HG03575 (cell line): ENCODE data around the gene CELSR3.

Experiments used
- ATAC-seq: cut with Tn5 transposase; IDR thresholded peaks from one replicate; pipeline ENCODE4 v1.9.1; 2021; ENCODE audit not compliant: unreplicated experiment, insufficient number of reproducible peaks, low FRiP score; ENCODE audit errors: extremely low read depth

The CELSR3 gene

DNA sequence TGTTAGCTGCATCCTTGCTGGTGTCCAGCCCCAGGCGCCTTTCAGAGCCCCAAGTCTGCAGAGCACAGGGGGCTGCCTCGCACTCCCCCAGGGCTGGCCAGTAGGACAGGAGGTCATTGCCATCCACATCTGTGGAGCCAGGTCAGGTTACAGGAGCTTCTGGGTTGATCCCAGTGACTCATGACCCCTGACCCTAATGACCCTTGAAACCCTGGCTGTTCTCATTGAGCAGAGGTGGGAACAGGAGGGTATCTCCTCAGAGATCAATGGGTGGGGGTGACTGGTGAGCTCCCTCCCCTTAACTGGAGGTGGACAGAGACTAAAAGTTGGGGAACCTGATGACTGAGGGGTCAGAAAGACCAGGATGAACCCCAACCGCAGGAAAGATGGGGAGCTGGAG, 21.3 kb downstream of the CELSR3 start:
- no peak for ATAC-seq

DNA sequence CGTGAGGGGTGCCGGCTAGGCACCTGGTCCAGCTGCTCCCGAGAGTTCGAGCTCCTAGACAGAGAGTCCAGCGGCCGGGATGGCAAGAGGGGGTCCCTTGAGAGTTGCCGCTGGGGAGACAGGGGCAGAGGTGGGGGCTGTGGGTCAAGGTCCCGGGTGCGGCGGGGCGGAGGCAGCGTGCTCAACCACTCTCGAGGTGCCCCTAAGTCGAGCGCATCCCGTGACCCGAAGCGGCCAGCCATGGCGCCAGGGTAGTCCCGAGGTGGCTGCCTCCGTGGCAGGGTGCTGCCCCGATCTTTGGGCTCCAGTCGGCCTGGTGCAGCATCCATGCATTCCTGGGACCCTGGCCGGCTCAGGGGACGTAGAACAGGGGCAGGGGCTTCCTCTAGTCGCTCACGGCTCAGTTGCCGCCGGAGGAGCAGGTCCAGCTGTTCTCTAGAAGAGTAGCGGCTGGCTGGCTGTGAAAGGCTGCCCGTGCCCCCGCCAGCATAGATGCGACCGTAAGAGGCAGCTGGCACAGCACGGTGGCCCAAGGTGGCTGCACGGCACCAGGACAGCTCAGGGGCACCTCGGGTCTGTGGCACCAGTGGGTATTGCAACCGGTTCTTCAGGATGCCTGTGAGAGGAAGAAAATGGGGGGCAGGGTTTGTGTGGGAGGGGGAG, 22.6 kb downstream of the CELSR3 start:
- ATAC-seq = no peak

DNA sequence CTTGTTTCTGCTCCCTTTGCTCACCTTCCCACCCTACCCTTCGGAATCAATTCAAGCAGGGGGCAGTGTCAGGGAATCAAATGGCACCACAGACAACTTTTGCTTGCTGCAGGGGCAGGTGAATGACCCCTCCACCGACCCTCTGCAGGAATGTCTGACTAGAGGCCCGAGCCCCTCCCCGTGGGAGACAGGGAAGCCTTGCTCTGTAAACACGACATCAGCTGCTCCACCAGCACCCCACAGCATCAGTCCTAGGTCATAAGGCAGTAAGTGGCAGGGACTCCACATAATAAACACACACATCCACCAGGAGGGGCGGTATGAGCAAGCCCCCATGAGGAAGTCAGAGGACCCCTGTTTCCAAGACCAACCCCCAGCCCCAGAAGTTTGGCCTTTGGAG, 25.4 kb downstream of the CELSR3 start:
- ATAC-seq = no peak

DNA sequence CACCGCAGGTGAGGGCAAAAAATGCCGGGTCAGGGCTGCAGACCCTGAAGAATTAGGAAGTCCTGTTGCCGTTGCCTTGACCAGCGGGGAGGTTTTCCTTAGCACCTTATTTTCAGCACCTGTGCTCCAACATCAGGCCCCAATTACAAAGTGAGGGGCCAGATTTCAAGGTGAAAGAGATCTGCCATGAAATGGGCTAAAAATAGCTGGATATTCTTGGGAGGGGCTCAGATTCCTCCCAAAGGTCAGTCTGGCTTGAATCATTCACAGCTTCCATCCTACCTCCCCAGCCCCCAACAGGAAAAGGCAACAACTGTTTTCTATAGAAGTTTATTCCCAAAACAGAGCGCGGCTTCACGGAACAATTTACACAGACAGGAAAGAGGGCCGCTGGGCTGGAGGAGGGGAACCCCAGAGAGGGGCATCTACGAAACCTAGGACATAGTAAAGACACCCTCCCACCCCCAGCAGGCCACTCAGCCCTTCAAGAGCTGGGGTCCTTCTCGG, 26.5 kb downstream of the CELSR3 start:
- no peak for ATAC-seq

DNA sequence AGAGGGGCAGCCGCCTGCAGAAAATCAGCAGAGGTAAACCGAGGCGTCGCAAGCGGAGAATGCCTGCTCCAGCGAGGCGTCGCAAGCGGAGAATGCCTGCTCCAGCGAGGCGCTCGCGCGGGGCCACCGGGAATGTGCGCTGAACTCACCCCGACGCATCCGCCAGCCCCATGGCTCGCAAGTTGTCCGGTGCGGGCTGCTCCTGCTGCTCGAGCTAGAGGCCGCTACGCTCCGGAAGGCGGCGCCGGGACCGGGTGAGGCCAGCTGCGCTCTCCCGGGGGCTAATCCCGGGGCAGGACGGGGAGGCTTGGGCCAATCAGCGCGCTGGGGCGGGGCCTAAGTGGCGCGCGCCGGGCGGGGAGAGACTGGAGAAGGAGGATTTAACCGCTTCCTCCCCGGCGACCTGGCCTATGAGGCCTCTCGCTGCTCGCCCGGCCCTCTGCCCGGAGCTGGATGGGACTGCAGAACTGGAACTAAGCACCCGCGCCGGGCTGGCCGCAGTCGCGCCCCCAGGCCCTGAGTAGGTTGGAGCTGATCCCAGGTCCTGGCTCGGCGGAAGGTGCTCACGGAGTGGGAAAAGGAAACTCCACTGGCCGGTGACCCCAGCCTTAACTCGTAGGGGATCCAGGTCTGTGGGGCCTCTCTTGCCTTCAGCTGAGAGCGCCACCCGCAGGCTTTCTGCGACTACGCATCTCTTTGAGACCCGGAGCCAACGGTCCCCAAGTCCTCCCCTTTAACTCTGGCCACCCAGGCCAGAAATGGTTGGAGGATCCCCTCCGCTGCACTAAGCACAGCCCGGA, 27.3 kb downstream of the CELSR3 start, which contains the start of gene SLC26A6:
TSS of gene SLC26A6 (minus strand) at position 240 of the 800 bp plus-strand sequence. CDS start at position 172, 68 bp downstream.
- ATAC-seq = peak; percentile 72

DNA sequence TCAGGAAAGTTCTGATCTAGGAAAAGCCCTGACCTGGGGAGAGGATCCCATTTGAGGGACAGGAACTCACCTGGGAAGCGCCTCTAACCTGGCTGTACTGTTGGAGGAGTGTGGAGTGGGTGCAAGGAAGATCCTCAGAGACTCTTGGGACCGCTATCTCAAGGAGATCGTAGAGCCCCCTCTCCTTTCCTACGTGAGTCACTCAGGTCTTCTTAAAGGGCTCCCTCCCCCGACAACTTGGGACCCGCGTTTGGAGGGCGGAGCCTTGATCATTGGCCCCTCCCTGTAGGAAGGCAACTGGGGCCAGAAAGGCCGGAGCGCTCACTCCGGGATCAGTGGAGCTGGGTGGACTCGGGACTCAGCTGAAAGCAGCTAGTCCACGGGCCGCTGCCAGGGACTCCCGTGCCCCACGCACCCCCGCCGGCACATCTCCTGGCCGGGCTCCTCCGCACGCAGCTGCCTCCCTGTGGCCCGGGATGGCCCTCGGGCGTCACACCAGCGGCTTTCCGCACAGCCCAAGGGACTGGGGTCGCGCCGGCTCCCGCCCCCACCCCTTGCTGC, 27.9 kb downstream of the CELSR3 start:
- ATAC-seq = no peak

DNA sequence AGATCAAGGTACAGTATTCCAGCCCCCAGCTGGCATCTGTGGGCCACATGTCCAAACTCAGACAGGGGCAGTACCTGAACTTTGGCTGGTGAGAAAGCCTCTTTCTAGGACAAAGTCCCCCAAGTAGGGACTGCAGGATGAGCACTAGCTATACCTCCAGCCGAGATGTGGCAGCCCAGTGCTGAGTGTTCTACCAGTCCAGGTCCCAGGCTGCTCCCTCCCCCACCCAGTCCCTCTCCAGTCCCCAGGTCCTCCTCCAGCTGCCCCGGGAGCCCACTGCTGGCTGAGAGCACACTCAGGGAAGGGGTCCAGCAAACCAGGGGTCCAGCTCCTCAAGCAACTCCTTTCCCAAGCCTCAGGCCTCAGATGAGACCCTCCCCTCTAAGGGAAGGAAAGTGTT, 28.9 kb downstream of the CELSR3 start:
- ATAC-seq = no peak

DNA sequence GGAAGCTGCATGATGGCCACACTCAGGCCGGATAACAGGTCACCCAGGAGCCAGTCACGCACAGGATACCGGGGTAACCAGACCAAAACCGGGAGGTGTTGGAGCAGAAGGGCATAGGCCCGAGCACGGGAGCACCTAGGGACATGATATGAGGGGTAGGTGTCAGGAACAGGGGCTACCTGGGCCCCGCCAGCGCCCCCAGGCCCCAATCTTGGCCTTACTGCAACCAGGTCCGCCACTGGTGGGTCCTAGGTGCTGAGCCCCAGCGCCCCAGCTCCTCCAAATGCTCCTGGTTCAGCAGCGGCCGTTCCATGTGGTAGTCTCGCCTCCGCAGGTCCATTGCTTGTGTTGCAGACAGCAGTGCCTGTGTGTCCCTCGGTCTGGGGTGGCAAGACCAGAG, 29.4 kb downstream of the CELSR3 start:
- ATAC-seq = no peak

DNA sequence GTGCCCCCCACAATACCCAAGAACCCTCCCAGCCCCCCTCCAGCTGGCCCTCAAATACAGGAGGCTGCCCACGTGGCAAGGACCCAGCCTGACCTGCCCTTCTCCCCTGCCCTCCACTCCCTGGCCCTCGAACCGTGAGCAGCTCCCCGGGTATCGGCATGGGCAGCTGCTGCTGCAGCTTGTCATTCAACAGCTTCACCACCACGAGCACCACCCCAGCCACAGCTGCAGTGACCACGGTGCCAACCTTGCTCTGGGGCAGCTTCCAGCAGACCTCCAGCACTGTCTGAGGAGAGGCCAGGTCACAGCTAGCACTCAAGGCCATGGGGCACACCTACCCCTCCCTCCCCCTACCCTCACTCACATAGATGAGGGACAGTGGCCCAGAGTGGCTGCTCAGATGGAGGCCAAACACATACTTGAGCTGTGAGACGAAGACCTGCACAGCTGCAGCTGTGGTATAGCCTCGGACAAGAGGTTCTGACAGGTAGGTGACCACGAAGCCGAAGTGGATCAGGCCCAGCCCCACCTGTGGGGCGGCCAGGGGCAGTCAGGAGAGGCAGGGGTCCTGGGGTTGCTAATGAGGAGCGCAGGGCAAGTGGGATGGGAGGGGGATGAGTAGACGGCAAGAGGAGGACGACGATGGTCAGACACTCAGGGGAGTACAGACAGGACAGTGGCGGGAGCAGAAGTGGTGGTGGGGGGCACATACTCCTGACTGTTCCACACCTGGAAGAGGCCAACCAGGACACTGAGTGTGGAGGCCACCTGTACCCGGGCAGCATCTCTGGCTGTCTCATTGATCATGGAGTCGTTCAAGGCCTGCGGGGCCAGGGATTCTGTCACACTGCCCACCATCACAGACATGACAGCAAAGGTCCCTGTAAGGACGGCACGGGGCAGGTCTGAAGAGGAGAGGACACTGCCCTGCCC, 30.9 kb downstream of the CELSR3 start:
- no peak for ATAC-seq

DNA sequence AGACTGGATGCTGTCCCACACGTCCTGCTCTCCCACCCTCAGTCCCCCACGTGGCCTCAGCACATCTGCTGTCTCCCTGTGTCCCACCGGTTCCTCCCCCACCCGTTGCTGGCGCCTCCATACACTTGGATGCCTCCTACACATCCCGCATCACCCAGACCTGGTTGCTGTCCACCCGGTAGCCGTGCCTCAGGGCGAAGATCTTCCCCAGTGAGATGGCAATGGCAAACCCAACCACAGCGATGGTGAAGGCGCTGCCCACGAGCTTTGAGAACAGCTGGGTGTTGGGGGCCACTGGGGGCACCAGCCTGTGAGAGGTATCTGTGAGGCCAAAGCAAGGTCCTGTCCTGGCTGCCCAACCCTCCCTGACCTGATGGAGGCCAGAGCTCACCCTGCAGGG, 31.9 kb downstream of the CELSR3 start:
- no peak for ATAC-seq

DNA sequence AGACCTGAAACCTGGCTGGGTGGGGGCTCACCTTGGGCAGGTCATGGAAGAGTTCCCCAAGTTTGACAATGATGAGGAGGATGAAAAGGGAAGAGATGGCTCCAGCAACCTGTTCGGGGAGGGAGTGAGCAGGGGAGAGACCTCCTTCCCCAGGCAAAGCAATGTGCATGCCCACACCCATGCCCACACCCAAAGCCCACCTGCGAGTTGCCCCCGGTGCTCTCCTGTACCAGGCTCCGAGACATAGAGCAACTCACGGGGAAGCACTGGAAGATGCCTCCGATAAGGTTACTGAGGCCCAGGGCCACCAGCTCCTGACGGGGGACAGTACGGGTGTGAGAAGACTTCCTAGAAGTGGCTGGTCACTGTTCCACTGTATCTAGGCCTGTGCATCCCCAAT, 32.3 kb downstream of the CELSR3 start:
- ATAC-seq = no peak

DNA sequence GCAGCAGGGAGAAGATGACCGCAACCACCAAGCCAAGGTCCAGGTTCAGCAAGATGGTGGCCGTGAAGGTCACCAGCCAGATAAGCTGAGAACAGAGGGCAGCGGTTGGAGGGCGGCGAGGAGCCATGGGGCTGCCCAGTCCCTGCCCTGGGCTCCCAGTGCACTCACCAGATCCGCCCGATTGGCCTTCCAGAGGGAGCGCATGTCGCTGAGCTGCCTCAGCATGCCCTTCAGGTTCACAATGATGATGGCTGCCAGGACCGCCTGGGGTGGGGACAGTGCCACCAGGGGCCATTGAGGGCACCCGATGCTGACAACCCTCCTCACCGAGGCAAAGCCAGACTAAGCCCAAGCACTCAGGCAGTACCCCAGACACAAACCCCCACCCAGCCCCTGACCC, 32.8 kb downstream of the CELSR3 start:
- ATAC-seq = no peak

DNA sequence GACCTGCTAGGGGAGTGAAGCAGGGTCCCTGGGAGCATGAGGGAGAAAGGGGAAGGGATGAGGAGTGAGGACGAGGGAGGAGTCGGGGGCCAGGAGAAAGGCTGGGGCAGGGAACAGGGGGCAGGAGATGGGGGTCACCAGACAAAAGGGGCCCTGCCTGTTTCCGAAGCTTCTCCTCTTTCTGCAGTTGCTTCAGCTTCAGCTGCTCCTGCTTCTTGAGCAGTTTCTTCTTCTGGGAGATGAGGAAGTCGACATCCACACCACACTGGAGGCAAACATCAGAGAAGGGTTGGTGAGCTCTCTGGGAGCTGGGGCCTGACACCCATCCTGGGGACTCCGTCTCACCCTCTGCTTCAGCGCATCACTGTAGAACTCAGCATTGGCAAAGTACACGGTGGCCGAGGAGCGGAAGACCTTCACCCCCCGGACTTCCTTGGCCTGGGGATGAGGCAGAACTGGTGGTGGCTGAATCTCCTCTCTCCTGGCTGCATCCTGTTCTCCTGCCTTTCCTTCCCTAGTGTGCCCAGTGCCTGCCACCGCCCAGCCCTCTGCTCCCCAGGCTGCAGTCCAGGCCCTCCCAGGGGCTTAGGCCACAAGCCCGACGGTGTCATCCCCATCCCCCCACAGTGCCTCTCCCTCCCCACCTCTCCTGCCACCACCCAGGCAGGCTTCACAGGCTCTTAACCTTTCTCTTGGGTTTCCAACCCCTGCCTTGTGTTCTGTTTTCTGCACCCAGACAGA, 34.2 kb downstream of the CELSR3 start:
- no peak for ATAC-seq

DNA sequence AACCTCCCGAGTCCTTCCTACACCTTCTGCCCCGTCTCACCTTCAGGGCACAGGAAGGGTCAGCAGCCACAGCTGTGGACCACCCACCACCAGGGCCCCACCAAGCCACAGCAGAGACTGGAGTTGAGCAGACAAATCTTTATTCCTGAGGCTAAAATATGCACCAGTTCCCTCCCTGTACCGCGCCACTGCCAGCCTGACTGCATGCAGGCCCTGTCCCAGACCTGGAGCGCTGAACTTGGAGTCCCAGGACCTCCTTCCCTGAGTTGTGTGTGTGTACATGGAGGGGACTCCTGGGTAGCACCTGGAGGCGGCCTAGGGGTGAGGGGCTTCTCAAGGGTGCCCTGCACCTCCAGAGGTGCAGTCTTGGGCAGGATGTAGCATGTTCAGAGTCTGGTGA, 37.1 kb downstream of the CELSR3 start:
- no peak for ATAC-seq

DNA sequence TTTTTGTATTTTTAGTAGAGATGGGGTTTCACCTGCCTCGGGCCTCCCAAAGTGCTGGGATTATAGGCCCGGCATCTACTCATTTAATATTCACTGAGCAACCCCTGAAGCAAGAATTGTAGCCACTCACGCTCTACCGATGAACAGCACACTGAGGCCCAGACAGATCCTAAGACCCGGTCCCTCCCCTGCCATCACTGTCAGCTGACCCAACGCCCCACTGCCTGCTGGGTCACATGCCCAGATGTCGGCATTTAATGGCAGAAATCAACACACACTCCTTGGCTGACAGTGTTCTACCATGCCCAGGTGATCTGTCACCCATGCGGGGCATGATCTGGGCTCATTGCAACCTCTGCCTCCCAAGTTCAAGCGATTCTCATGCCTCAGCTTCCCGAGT, 37.9 kb downstream of the CELSR3 start:
- ATAC-seq = no peak

DNA sequence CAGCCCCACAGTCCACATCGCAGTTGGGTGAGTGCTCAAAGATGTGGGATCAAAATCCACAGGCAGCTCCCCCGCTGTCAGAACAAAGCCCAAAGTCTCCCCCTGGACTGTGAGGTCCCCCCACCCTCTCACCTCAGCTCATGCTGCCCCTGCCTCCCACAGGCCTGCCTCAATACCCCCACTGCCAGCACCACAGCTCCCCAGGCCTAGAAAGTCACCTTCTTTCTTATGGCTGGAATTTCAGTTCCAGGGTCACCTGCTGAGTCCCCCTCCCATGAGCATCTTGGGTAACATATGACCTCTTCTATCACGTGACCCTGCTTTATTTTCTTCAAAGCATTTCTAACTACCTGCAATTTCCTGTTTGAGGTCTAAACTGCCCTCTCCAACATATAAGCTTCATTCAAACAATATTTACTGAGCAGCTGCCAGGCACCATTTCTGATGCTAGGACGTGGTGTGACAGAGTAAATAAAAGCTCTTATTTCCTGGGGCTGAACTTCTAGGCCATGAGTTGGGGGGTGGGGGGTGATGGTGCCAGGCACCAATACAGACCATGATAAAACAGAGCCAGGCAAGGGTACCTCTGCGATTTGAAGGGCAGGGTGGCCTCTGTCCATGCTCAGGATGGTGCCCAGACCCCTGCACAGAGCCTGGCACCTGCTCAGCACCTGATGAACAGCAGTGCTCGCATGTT, 38.7 kb downstream of the CELSR3 start:
- no peak for ATAC-seq

DNA sequence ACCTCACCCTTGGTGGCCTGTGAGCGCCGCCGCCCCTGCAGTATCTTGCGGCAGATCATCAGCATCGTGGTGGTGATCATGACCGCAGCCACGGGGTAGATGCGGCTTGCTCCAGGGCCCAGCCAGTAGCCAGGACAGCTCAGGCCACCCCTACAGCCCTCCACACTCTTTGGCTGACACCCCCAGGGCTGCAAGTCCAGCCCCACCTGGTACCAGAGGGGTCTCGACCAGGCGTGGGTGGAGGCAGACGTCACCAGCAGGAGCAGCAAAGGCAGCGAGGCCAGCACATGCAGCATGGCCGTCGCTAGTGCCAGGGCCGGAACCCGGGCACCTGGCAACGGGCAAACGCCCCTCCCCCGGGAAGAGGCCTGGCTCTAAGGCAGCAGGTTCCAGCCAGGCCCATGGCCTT, 41.2 kb downstream of the CELSR3 start, which contains the start of gene TMEM89:
TSS of gene TMEM89 (minus strand) at position 309 of the 409 bp plus-strand sequence. CDS start at position 296, 13 bp downstream.
- no peak for ATAC-seq
